Lung microvascular endothelial cell (primary cell): ENCODE results near the gene STXBP5L. TPM values are rescaled to one million over a fixed set of nuclear protein-coding genes. Genes with fewer than 3 reads are reported as not detected.
"Not testable (repeated sequence)": the region's sequence is repeated elsewhere in the genome, so short reads cannot be mapped to it uniquely, and the experiment has no call there.

Source experiments
- DNase-seq, 2 donors: peaks; one replicate each; pipeline versions ENCODE4 v3.0.0 to v3.0.0-alpha.2; 2010; ENCODE audit warnings: low read depth in 2 of 2
- total RNA-seq: library from RNA; depleted of rRNA; stranded (reverse); fragments of >200 nt; gene quantifications from 2 replicates; pipeline ENCODE4 v1.2.1, GENCODE V29; 2014

STXBP5L gene
- total RNA-seq, 1 donor from 2014 or later: not detected

- DNase-seq: no peak
Measured at GRCh38 chr3:121430664-121431215, 522.7 kb downstream of the STXBP5L start.

GRCh38 chr3:121431726-121432517, 523.9 kb downstream of the STXBP5L start:
- peak; percentile 70 to 82 for DNase-seq

GRCh38 chr3:121436074-121436473, 528.1 kb downstream of the STXBP5L start:
- no peak for DNase-seq

- peak in 1 of 2 donors; percentile 13 for DNase-seq
Measured at GRCh38 chr3:121436641-121437040, 528.6 kb downstream of the STXBP5L start.

- no peak for DNase-seq
Measured at GRCh38 chr3:121443456-121443855, 535.5 kb downstream of the STXBP5L start.

DNA sequence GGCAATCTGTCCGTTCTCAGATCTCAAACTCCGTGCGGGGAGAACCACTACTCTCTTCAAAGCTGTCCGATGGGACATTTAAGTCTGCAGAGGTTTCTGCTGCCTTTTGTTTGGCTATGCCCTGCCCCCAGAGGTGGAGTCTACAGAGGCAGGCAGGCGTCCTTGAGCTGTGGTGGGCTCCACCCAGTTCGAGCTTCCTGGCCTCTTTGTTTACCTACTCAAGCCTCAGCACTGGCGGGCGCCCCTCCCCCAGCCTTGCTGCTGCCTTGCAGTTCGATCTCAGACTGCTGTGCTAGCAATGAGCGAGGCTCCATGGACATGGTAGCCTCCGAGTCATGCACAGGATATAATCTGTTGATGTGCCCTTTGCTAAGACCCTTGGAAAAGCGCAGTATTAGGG, 543.7 kb downstream of the STXBP5L start:
- not testable (repeated sequence) for DNase-seq

- no peak for DNase-seq
Measured at GRCh38 chr3:121462565-121462964, 554.6 kb downstream of the STXBP5L start.

GRCh38 chr3:121463745-121464144, 555.7 kb downstream of the STXBP5L start:
- no peak for DNase-seq

DNA sequence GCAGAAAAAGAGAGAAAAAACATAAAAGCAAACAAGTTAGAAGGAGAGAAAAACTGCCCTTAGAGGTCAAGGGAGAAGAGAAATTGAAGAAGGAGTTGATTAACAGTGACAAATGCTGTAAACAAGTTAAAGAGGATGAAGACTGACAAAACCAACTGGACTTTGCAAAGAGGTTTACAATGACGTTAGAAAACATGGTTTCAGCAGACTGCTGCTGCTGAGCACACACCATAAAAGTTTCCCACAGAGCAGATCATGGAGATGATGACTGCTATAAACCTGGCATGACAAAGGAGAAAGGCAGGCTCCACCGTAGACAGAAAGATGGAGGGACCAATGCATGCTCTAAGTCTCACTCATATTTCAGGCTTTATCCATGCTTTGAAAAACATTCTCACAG, 559.1 kb downstream of the STXBP5L start:
- DNase-seq: no peak

GRCh38 chr3:121473001-121473400, 565.0 kb downstream of the STXBP5L start:
- peak in 1 of 2 donors; percentile 1 for DNase-seq

Other genes starting within 250 kb of the STXBP5L start
- under 0.01 TPM in 2 replicates for gene HGD, start 226.0 kb upstream of the STXBP5L start, total RNA-seq
- gene RABL3, start 165.7 kb upstream of the STXBP5L start, total RNA-seq: 6.7 and 6.8 TPM in 2 replicates
- 22.0 and 29.8 TPM in 2 replicates for gene GTF2E1, start 165.5 kb upstream of the STXBP5L start, total RNA-seq